Effector memory CD8-positive, alpha-beta T cell (primary cell): ENCODE results near the gene RUBCNL.

ENCODE experiments used
- ATAC-seq: fragments of 150-1000 bp; cut with Tn5 transposase; replicated peaks from 2 replicates; pipeline ENCODE4 v1.10.0; 2021; ENCODE audit warnings: mild to moderate bottlenecking, moderate library complexity
- DNase-seq, 3 experiments: peaks; one replicate each; pipeline ENCODE4 v3.0.0; 2021
- H3K27ac Mint-ChIP-seq, 2 donors: one replicate each; pipeline ENCODE4 v1.8.0; 2022; ENCODE audit warnings: mild to moderate bottlenecking in 2 of 2, mixed read lengths in 2 of 2, moderate library complexity in 2 of 2
- H3K27me3 Mint-ChIP-seq, 2 donors: one replicate each; pipeline ENCODE4 v1.8.0; 2022; ENCODE audit warnings: mixed read lengths in 2 of 2
- H3K36me3 Mint-ChIP-seq: one replicate; pipeline ENCODE4 v1.8.0; 2022; ENCODE audit warnings: mild to moderate bottlenecking, moderate library complexity, mixed read lengths; ENCODE audit not compliant: insufficient read depth
- H3K4me1 Mint-ChIP-seq, 2 donors: one replicate each; pipeline ENCODE4 v1.8.0; 2022; ENCODE audit warnings: low read depth in 2 of 2, mixed read lengths in 2 of 2
- H3K4me3 Mint-ChIP-seq, 2 donors: one replicate each; pipeline ENCODE4 v1.8.0; 2022; ENCODE audit warnings: mild to moderate bottlenecking in 2 of 2, mixed read lengths in 2 of 2, moderate library complexity in 2 of 2
- H3K9me3 Mint-ChIP-seq, 2 donors: one replicate each; pipeline ENCODE4 v1.8.0; 2022; ENCODE audit warnings: mixed read lengths in 2 of 2

The RUBCNL gene

DNA sequence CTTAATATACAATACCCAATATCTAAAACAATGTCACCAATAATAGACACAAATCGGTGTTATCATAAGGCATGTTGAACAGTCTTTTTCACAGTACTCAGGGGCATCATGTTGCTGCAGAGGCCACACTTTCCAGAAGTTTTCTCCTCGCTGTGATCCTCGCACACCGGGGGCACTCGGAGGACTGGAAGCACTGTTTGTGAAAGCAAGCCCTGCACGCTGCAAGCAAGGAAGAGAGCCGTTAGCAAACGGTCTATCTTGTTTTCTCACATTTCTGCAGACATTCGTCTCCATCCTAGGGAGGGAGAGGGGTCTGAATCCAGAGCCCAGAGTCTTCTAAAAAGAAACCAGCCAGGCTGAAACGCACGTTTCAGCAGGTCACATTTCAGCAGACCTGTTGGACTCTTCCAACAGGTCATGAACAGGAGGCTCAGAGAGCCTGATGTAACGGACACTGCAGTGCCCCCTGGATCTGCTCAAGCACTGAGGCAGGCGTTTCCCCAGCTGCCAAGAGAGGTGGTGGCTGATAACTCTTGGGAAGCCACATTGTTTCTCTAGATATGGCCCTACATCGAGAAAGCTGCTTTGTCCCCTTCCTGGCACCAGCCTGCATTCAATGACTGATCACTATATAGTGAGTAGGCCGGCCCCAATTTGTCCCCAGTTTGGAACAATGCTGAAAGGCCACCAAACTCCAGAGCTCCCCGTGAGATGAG lies 43.6 kb downstream of the RUBCNL start:
- no peak overlapping the region for H3K4me3 Mint-ChIP-seq
- peaks cover 7 to 9% of the 10 kb centered on the region in 2 donors for H3K27me3 Mint-ChIP-seq
- ATAC-seq (no peak), DNase-seq (no peak)
- H3K4me1 Mint-ChIP-seq: peaks cover 0 to 9% of the 10 kb centered on the region in 2 donors
- H3K9me3 Mint-ChIP-seq: no peaks in the 10 kb centered on the region
- H3K27ac Mint-ChIP-seq: no peak overlapping the region
- no peaks in the 10 kb centered on the region for H3K36me3 Mint-ChIP-seq

DNA sequence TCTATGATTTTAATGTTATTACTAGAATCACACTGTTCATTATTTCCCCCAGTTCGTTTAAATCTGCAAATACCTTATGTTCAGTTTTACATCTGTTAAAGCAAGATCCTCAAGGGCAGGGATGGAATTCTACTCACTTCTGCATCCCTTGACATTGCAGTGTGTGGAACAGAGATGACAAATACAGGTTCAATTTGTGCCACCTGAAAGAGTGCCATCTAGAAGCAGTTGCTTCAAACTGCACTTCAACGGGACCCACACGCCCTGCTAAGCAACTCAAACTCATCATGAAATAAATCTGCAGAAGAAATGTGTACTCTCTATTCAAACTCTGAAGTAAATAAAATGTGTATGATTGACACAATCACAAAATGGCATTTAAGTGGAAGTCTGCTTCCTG lies 44.5 kb downstream of the RUBCNL start:
- Mint-ChIP-seq H3K9me3 (no peaks in the 10 kb centered on the region), H3K36me3 (no peaks in the 10 kb centered on the region), H3K27me3 (peaks cover 7 to 9% of the 10 kb centered on the region in 2 donors), H3K4me3 (no peak overlapping the region), H3K27ac (no peak overlapping the region), H3K4me1 (peaks cover 0 to 9% of the 10 kb centered on the region in 2 donors)
- ATAC-seq: no peak
- no peak for DNase-seq

- H3K36me3 Mint-ChIP-seq: no peaks in the 10 kb centered on the region
- no peak overlapping the region for H3K4me3 Mint-ChIP-seq
- peak; percentile 39 for ATAC-seq
- DNase-seq: no peak
- peaks cover 0 to 2% of the 10 kb centered on the region in 2 donors for H3K9me3 Mint-ChIP-seq
- peak overlapping the region; percentile 0 to 19 for H3K27ac Mint-ChIP-seq
- peaks cover 4% of the 10 kb centered on the region in 2 donors for H3K27me3 Mint-ChIP-seq
- H3K4me1 Mint-ChIP-seq: peaks cover 0 to 9% of the 10 kb centered on the region in 2 donors
These were observed 45.8 kb downstream of the RUBCNL start for GRCh38 chr13:46341112-46341711.

DNA sequence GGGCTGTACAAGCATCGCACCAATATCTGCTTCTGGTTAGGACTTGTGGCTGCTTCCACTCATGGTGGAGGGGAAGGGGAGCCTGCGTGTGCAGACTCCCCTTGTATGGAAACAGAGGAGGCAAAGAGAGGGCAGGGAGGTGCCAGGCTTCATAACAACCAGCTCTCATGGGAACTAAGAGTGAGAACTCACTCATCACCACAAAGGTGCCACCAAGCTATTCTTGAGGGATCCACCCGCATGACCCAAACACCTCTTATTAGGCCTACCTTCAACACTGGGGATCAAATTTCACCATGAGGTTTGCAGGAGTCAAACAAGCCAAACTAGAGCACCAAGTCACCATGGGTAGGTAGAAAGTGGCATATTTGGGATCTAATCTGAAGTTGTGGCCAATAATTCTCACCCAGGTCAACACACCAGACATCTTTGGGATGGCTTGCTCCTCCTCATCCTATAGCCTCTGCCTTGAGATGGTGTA lies 46.4 kb downstream of the RUBCNL start:
- Mint-ChIP-seq H3K27me3 (no peaks in the 10 kb centered on the region), H3K27ac (peak overlapping the region in 1 of 2 donors; percentile 0), H3K4me3 (no peak overlapping the region), H3K36me3 (no peaks in the 10 kb centered on the region), H3K4me1 (peaks cover 0 to 9% of the 10 kb centered on the region in 2 donors), H3K9me3 (peaks cover 0 to 2% of the 10 kb centered on the region in 2 donors)
- no peak for ATAC-seq
- DNase-seq: no peak

GRCh38 chr13:46340011-46340410 lies 47.0 kb downstream of the RUBCNL start:
- Mint-ChIP-seq H3K27me3 (no peaks in the 10 kb centered on the region), H3K27ac (peak overlapping the region in 1 of 2 donors; percentile 0), H3K9me3 (peaks cover 0 to 2% of the 10 kb centered on the region in 2 donors), H3K4me3 (no peak overlapping the region), H3K36me3 (no peaks in the 10 kb centered on the region), H3K4me1 (peaks cover 0 to 9% of the 10 kb centered on the region in 2 donors)
- no peak for DNase-seq
- no peak for ATAC-seq

GRCh38 chr13:46339035-46339666 lies 47.9 kb downstream of the RUBCNL start:
- Mint-ChIP-seq H3K4me1 (peaks cover 6 to 11% of the 10 kb centered on the region in 2 donors), H3K36me3 (no peaks in the 10 kb centered on the region), H3K27me3 (no peaks in the 10 kb centered on the region), H3K9me3 (peaks cover 0 to 2% of the 10 kb centered on the region in 2 donors), H3K27ac (no peak overlapping the region), H3K4me3 (no peak overlapping the region)
- ATAC-seq (no peak), DNase-seq (no peak)

GRCh38 chr13:46337700-46338099 lies 49.4 kb downstream of the RUBCNL start:
- no peaks in the 10 kb centered on the region for H3K27me3 Mint-ChIP-seq
- no peak for ATAC-seq
- H3K4me3 Mint-ChIP-seq: no peak overlapping the region
- peaks cover 2% of the 10 kb centered on the region for H3K36me3 Mint-ChIP-seq
- no peak overlapping the region for H3K27ac Mint-ChIP-seq
- H3K4me1 Mint-ChIP-seq: peaks cover 14 to 18% of the 10 kb centered on the region in 2 donors
- no peak for DNase-seq
- peaks cover 0 to 2% of the 10 kb centered on the region in 2 donors for H3K9me3 Mint-ChIP-seq

GRCh38 chr13:46334035-46334822 lies 52.8 kb downstream of the RUBCNL start:
- H3K27ac Mint-ChIP-seq: no peak overlapping the region
- H3K4me1 Mint-ChIP-seq: peaks cover 17 to 28% of the 10 kb centered on the region in 2 donors

GRCh38 chr13:46332772-46333171 lies 54.3 kb downstream of the RUBCNL start:
- ATAC-seq (no peak), DNase-seq (no peak)
- peaks cover 6% of the 10 kb centered on the region for H3K36me3 Mint-ChIP-seq
- H3K9me3 Mint-ChIP-seq: peaks cover 0 to 2% of the 10 kb centered on the region in 2 donors
- peaks cover 7 to 32% of the 10 kb centered on the region in 2 donors for H3K27me3 Mint-ChIP-seq
- H3K27ac Mint-ChIP-seq: no peak overlapping the region
- peaks cover 17 to 28% of the 10 kb centered on the region in 2 donors for H3K4me1 Mint-ChIP-seq
- H3K4me3 Mint-ChIP-seq: peak overlapping the region in 1 of 2 donors; percentile 74

More at GRCh38 chr13:46334035-46334822, 52.8 kb downstream of the RUBCNL start:
- ATAC-seq: peak; percentile 8
- no peak for DNase-seq
- Mint-ChIP-seq H3K9me3 (peaks cover 0 to 2% of the 10 kb centered on the region in 2 donors), H3K4me3 (no peak overlapping the region), H3K27me3 (peaks cover 1 to 21% of the 10 kb centered on the region in 2 donors), H3K36me3 (peaks cover 6% of the 10 kb centered on the region)

GRCh38 chr13:46329624-46330023 lies 57.4 kb downstream of the RUBCNL start:
- peaks cover 15 to 28% of the 10 kb centered on the region in 2 donors for H3K4me1 Mint-ChIP-seq
- H3K36me3 Mint-ChIP-seq: peaks cover 6% of the 10 kb centered on the region
- no peak overlapping the region for H3K27ac Mint-ChIP-seq
- DNase-seq: no peak
- no peaks in the 10 kb centered on the region for H3K9me3 Mint-ChIP-seq
- H3K4me3 Mint-ChIP-seq: no peak overlapping the region
- H3K27me3 Mint-ChIP-seq: peaks cover 7 to 38% of the 10 kb centered on the region in 2 donors
- no peak for ATAC-seq

DNA sequence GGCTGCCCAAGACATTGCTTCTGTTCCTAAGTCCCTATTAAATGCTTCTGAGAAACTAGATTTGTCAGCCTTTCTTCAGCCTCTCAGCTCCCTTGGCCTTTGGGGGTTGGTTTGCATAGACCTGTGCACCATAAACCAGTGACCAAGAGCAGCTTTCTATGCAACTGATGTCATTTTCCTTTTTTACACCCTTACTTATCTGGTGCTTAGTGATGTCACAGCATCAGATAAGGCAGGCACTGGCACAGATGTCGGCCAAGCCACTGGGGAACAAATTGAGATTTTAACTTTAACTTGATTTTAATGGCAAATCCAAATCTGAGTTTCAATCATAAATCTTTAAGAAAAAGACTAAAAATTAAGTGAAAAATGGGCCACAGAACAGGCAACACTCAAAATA lies 59.8 kb downstream of the RUBCNL start:
- Mint-ChIP-seq H3K9me3 (no peaks in the 10 kb centered on the region), H3K27ac (no peak overlapping the region), H3K36me3 (peaks cover 4% of the 10 kb centered on the region), H3K4me1 (peaks cover 5 to 10% of the 10 kb centered on the region in 2 donors), H3K27me3 (peaks cover 7 to 53% of the 10 kb centered on the region in 2 donors), H3K4me3 (no peak overlapping the region)
- DNase-seq (no peak), ATAC-seq (no peak)

DNA sequence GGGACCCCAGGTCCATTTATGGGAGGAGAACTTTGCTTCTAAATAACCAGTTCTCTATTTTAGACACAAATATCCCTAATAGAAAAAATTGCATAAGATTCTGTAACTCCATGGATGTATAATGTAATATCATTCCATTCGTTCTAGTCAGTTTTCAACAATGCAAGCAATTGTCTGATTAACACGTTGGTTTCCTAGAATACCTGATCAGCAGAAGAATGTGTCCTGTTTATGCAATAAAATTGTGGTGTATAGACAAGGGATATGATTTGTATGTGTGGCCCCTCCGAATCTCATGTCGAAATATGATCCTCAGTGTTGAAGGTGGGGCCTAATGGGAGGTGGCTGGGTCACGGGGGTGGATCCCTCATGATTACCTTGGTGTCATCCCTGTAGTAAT lies 62.1 kb downstream of the RUBCNL start:
- no peak for ATAC-seq
- peaks cover 7 to 39% of the 10 kb centered on the region in 2 donors for H3K27me3 Mint-ChIP-seq
- no peak for DNase-seq
- peaks cover 6% of the 10 kb centered on the region for H3K36me3 Mint-ChIP-seq
- H3K27ac Mint-ChIP-seq: no peak overlapping the region
- H3K4me3 Mint-ChIP-seq: no peak overlapping the region
- H3K9me3 Mint-ChIP-seq: no peaks in the 10 kb centered on the region
- peaks cover 16% of the 10 kb centered on the region in 2 donors for H3K4me1 Mint-ChIP-seq
